NCI-H2171 (cell line): ENCODE measurements around the gene ALK.
A peak's percentile ranks its signal among the peaks of the same experiment; 100 is the strongest.

ENCODE experiments used
- DNase-seq: peaks from one replicate; lab custom pipeline; 2025; lab: John Stamatoyannopoulos, UW

The ALK gene

GRCh38 chr2:29317801-29318485, 603.4 kb downstream of the ALK start:
- DNase-seq: no peak

GRCh38 chr2:29317077-29317517, 604.3 kb downstream of the ALK start:
- no peak for DNase-seq

- DNase-seq: no peak
Observed at GRCh38 chr2:29314816-29315571, 606.4 kb downstream of the ALK start.

- DNase-seq: no peak
Observed at GRCh38 chr2:29311458-29311857, 609.9 kb downstream of the ALK start.

- no peak for DNase-seq
Observed at GRCh38 chr2:29310650-29311348, 610.6 kb downstream of the ALK start.

- peak; percentile 66 for DNase-seq
Observed at GRCh38 chr2:29309090-29310029, 612.0 kb downstream of the ALK start.

GRCh38 chr2:29308366-29308765, 613.0 kb downstream of the ALK start:
- DNase-seq: no peak

GRCh38 chr2:29307519-29307918, 613.9 kb downstream of the ALK start:
- no peak for DNase-seq

GRCh38 chr2:29305762-29306161, 615.6 kb downstream of the ALK start:
- DNase-seq: no peak

GRCh38 chr2:29304399-29305060, 616.9 kb downstream of the ALK start:
- no peak for DNase-seq

GRCh38 chr2:29296585-29296984, 624.8 kb downstream of the ALK start:
- no peak for DNase-seq

- DNase-seq: no peak
Observed at GRCh38 chr2:29295845-29296244, 625.5 kb downstream of the ALK start.

- DNase-seq: no peak
Observed at GRCh38 chr2:29293830-29294438, 627.5 kb downstream of the ALK start.

- no peak for DNase-seq
Observed at GRCh38 chr2:29290293-29291047, 630.9 kb downstream of the ALK start.

- DNase-seq: no peak
Observed at GRCh38 chr2:29284671-29285070, 636.7 kb downstream of the ALK start.

- DNase-seq: no peak
Observed at GRCh38 chr2:29281916-29282247, 639.5 kb downstream of the ALK start.

GRCh38 chr2:29281086-29281915, 640.1 kb downstream of the ALK start:
- DNase-seq: no peak

- no peak for DNase-seq
Observed at GRCh38 chr2:29278966-29279365, 642.4 kb downstream of the ALK start.

- DNase-seq: no peak
Observed at GRCh38 chr2:29276151-29276550, 645.2 kb downstream of the ALK start.
